ENCODE data around the gene RFX3. TPM values are rescaled to one million over a fixed set of nuclear protein-coding genes. Genes with fewer than 3 reads are reported as not detected.

The RFX3 gene
- polyA plus RNA-seq, 1 donor = 22.8 TPM

GRCh38 chr9:3281399-3281798, 244.4 kb downstream of the RFX3 start:
- DNase-seq = no peak

GRCh38 chr9:3277200-3277599, 248.6 kb downstream of the RFX3 start:
- no peak for DNase-seq

- DNase-seq = no peak
Measured at GRCh38 chr9:3271581-3271980, 254.2 kb downstream of the RFX3 start.

GRCh38 chr9:3271157-3271556, 254.6 kb downstream of the RFX3 start:
- no peak for DNase-seq

GRCh38 chr9:3268223-3268622, 257.6 kb downstream of the RFX3 start:
- DNase-seq = no peak

GRCh38 chr9:3263698-3264097, 262.1 kb downstream of the RFX3 start:
- peak; percentile 26 for DNase-seq

GRCh38 chr9:3262826-3263529, 262.8 kb downstream of the RFX3 start:
- peak; percentile 50 for DNase-seq

- DNase-seq = no peak
Measured at GRCh38 chr9:3261484-3261883, 264.3 kb downstream of the RFX3 start.

- no peak for DNase-seq
Measured at GRCh38 chr9:3256571-3257330, 269.1 kb downstream of the RFX3 start.

- DNase-seq = no peak
Measured at GRCh38 chr9:3251309-3251708, 274.5 kb downstream of the RFX3 start.

GRCh38 chr9:3250741-3251140, 275.1 kb downstream of the RFX3 start:
- no peak for DNase-seq

GRCh38 chr9:3247211-3247610, 278.6 kb downstream of the RFX3 start:
- no peak for DNase-seq

GRCh38 chr9:3246241-3246640, 279.6 kb downstream of the RFX3 start:
- DNase-seq = no peak

GRCh38 chr9:3244963-3245653, 280.7 kb downstream of the RFX3 start:
- no peak for DNase-seq

GRCh38 chr9:3243683-3244082, 282.1 kb downstream of the RFX3 start:
- no peak for DNase-seq

- peak; percentile 2 for DNase-seq
Measured at GRCh38 chr9:3241290-3241689, 284.5 kb downstream of the RFX3 start.

GRCh38 chr9:3240656-3241268, 285.0 kb downstream of the RFX3 start:
- peak; percentile 73 for DNase-seq

- DNase-seq = no peak
Measured at GRCh38 chr9:3239240-3239639, 286.6 kb downstream of the RFX3 start.

- DNase-seq = no peak
Measured at GRCh38 chr9:3238236-3238635, 287.6 kb downstream of the RFX3 start.

GRCh38 chr9:3237121-3237520, 288.7 kb downstream of the RFX3 start:
- no peak for DNase-seq

- DNase-seq = no peak
Measured at GRCh38 chr9:3235497-3235896, 290.3 kb downstream of the RFX3 start.

- no peak for DNase-seq
Measured at GRCh38 chr9:3224931-3225330, 300.9 kb downstream of the RFX3 start.

- no peak for DNase-seq
Measured at GRCh38 chr9:3215658-3216057, 310.1 kb downstream of the RFX3 start.
